Activated B cell treated with CpG ODN at 0.5 μM for 24 hours (primary cell): ENCODE results near the gene GBA2. TPM values are rescaled to one million over a fixed set of nuclear protein-coding genes. Genes with fewer than 3 reads are reported as not detected.

Experiments used
- ATAC-seq: fragments of 200-7000 bp; cut with Tn5 transposase; one replicate; pipeline ENCODE4 v1.10.0; 2021; ENCODE audit warnings: low read depth, mild to moderate bottlenecking, moderate library complexity
- CTCF ChIA-PET: fragments of 350-600 bp; sonication (Branson Sonifier 250); formaldehyde crosslinking; loops from one replicate; lab custom pipeline; 2021; ENCODE audit warnings: antibody characterized with exemption; lab: Charles Lee
- POLR2A ChIA-PET: fragments of 350-600 bp; sonication (Branson Sonifier 250); formaldehyde crosslinking; loops from one replicate; lab custom pipeline; 2021; ENCODE audit warnings: antibody characterized with exemption; lab: Charles Lee
- DNase-seq: peaks from one replicate; pipeline ENCODE4 v3.0.0; 2022
- H3K27ac Mint-ChIP-seq: one replicate; pipeline ENCODE4 v1.8.0; 2020; ENCODE audit warnings: mixed read lengths
- H3K27me3 Mint-ChIP-seq: one replicate; pipeline ENCODE4 v1.8.0; 2021; ENCODE audit warnings: mixed read lengths
- H3K36me3 Mint-ChIP-seq: one replicate; pipeline ENCODE4 v1.8.0; 2021; ENCODE audit warnings: low read depth, mixed read lengths
- H3K4me1 Mint-ChIP-seq: one replicate; pipeline ENCODE4 v1.8.0; 2021; ENCODE audit warnings: mixed read lengths
- H3K4me3 Mint-ChIP-seq: one replicate; pipeline ENCODE4 v1.8.0; 2020; ENCODE audit warnings: mild to moderate bottlenecking, mixed read lengths
- H3K9me3 Mint-ChIP-seq: one replicate; pipeline ENCODE4 v1.8.0; 2020; ENCODE audit warnings: mixed read lengths
- intact Hi-C: fragments of 100-400 bp; cut with micrococcal nuclease; formaldehyde crosslinking; loops from one replicate; pipeline ENCODE4 v1.15.1; 2024
- total RNA-seq: library from RNA; stranded (reverse); gene quantifications from 2 replicates; pipeline ENCODE4 v1.2.3, GENCODE V29; 2022
- TF ChIP-seq, protein P1 (sequence below): fragments of 200-600 bp; IDR thresholded peaks from one replicate; pipeline ENCODE4 v1.8.0; 2022; ENCODE audit warnings: antibody characterized with exemption, mild to moderate bottlenecking

The GBA2 gene
- total RNA-seq, 1 donor from 2014 or later, result 104 TPM

DNA sequence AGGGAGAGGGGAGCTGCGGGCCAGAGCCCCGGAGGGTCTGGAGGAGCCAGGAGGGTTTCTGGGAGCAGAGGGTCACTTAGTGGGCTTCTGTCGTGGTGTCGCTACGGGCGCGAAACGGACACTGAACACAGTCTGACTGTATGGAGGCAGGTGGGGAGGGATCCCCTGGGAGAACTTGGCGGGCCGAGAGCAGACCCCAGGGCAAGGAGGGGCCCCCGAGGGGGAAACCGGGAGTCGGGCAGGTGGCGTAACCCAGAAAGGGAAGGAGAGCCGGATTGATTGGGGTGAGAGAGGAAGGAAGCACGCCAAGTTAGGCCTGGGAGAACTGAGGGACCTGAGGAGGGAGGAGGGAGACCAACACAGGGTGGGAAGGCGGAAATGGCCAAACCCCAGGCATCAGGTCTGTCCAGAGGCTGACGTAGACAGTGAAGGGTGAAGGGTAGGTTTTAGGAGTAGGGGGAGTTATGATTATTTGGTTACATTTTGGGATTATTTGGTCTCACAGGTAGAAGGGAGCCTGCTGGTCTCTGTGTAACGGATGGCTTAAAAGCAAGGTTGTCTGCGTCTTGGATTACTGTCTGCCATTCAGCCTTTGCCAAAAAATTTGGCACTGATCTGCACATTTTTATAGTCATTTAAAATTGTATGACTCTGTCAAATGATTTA is 8.3 kb upstream of the GBA2 start:
- no peak for DNase-seq
- Mint-ChIP-seq H3K27me3 (no peaks in the 10 kb centered on the region), H3K9me3 (no peaks in the 10 kb centered on the region), H3K36me3 (peaks cover 35% of the 10 kb centered on the region), H3K4me1 (peaks cover 58% of the 10 kb centered on the region), H3K27ac (peak overlapping the region; percentile 93), H3K4me3 (peak overlapping the region; percentile 91)
- peak; percentile 29 for ATAC-seq
- TF ChIP-seq, protein P1, sequence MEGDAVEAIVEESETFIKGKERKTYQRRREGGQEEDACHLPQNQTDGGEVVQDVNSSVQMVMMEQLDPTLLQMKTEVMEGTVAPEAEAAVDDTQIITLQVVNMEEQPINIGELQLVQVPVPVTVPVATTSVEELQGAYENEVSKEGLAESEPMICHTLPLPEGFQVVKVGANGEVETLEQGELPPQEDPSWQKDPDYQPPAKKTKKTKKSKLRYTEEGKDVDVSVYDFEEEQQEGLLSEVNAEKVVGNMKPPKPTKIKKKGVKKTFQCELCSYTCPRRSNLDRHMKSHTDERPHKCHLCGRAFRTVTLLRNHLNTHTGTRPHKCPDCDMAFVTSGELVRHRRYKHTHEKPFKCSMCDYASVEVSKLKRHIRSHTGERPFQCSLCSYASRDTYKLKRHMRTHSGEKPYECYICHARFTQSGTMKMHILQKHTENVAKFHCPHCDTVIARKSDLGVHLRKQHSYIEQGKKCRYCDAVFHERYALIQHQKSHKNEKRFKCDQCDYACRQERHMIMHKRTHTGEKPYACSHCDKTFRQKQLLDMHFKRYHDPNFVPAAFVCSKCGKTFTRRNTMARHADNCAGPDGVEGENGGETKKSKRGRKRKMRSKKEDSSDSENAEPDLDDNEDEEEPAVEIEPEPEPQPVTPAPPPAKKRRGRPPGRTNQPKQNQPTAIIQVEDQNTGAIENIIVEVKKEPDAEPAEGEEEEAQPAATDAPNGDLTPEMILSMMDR, result no peak
- intact Hi-C loops, result loop anchor here (1.0 kb wide), 5 partner anchors 8 to 153 kb away; partner anchors contain the start of genes CREB3, GBA2, HINT2 and RGP1
- ChIA-PET POLR2A (interaction anchor here (0.6 to 2.1 kb wide), 29 partner anchors 10 to 182 kb away, joined by 3 to 28 read pairs (median 5); partner anchors contain the start of genes CREB3, GBA2, RGP1 and SPAG8), CTCF (interaction anchor here (0.8 to 2.6 kb wide), 16 partner anchors 10 to 146 kb away, joined by 3 to 15 read pairs (median 4); partner anchors contain the start of genes CCDC107, GBA2, RGP1 and RMRP)

DNA sequence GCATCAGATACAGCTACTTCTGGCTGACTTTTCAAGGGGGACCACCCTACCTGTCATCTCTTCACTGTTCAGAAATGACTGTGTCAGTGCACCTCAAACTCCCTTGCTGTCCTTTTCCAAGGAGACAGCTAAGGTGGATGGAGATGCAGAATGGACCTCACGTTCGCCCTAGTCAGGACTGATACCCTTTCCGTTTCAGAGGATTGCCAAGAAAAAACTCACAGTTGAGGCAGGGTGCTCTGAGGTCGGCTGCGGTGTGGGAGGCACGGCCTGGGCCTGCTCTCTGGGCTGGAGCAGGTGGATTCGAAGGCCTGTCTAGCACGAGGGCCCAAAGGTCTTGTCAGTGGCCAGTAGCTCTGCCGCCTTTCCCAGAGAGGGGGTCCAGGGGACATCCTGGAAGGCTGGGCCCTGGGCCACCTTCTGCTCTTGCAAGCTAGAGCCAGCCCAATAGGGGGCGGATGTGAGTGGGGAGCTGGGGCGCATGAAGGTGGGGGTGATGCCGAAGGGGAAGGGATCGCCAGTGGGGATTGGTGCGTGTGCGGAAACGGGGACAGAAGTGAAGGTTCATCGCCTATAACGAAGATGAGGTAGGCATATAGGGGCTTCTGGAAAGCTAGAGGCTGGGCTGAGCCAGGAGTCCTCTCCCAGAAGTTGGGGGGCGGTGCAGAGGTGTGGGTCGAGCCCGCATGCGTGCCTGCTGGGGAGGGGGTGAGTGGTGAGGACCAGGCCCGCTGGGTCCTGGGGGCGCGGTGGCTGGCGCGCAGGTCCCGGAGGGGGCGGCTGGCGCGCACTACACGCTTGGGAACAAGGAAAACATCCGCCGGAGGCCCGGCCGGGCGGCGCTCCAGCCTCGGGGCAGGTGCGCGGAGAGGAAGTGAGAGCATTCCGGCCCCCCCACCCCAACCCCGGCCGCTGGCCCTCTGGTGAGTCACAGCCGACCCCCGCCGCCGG is 7.5 kb upstream of the GBA2 start:
- DNase-seq (peak; percentile 68), ATAC-seq (peak; percentile 73)
- TF ChIP-seq, protein P1, result no peak
- intact Hi-C loops, result loop anchor here (1.0 kb wide), 5 partner anchors 7 to 152 kb away; partner anchors contain the start of genes CREB3, GBA2, HINT2 and RGP1
- H3K9me3 Mint-ChIP-seq, result no peaks in the 10 kb centered on the region
- no peaks in the 10 kb centered on the region for H3K27me3 Mint-ChIP-seq
- CTCF ChIA-PET, result interaction anchor here (0.8 to 2.6 kb wide), 17 partner anchors 9 to 145 kb away, joined by 3 to 15 read pairs (median 4); partner anchors contain the start of genes CCDC107, CREB3, GBA2 and RGP1
- H3K4me1 Mint-ChIP-seq, result peaks cover 55% of the 10 kb centered on the region
- peak overlapping the region; percentile 91 for H3K4me3 Mint-ChIP-seq
- H3K27ac Mint-ChIP-seq, result peak overlapping the region; percentile 93
- POLR2A ChIA-PET, result interaction anchor here (0.6 to 2.1 kb wide), 30 partner anchors 9 to 181 kb away, joined by 3 to 28 read pairs (median 4); partner anchors contain the start of genes CCDC107, CREB3, GBA2 and HINT2
- H3K36me3 Mint-ChIP-seq, result peaks cover 39% of the 10 kb centered on the region

DNA sequence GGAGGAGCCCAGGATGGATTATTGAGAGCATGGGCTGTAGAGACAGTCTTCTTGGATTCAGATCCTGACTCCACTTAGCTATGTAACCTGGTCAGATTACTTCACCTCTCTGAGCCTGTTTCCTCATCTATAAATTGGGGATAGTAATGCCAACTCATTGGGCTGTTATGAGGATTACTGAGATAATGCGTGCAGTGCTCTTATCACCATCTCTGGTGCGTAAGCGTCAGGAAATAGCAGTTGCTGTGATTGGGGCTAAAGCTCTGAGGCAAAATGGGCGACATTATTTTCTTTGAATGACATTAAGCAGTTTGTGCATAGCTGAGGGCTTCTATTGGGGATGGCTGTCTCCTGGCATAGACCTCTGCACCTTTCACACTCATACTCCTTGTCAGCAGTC is 6.0 kb upstream of the GBA2 start:
- Mint-ChIP-seq H3K27me3 (no peaks in the 10 kb centered on the region), H3K36me3 (peaks cover 52% of the 10 kb centered on the region), H3K27ac (peak overlapping the region; percentile 53), H3K9me3 (no peaks in the 10 kb centered on the region), H3K4me3 (no peak overlapping the region), H3K4me1 (peaks cover 53% of the 10 kb centered on the region)
- TF ChIP-seq, protein P1, result no peak
- ChIA-PET CTCF (interaction anchor here (1.1 to 1.2 kb wide), 2 partner anchors 19 to 108 kb away, joined by 3 to 4 read pairs; no protein-coding TSS in a partner anchor), POLR2A (interaction anchor here (0.7 to 1.7 kb wide), 3 partner anchors 19 to 108 kb away, joined by 3 to 5 read pairs (median 3); partner anchors contain the start of genes CREB3 and TLN1)
- ATAC-seq (no peak), DNase-seq (no peak)
- intact Hi-C loops, result no loop called here

DNA sequence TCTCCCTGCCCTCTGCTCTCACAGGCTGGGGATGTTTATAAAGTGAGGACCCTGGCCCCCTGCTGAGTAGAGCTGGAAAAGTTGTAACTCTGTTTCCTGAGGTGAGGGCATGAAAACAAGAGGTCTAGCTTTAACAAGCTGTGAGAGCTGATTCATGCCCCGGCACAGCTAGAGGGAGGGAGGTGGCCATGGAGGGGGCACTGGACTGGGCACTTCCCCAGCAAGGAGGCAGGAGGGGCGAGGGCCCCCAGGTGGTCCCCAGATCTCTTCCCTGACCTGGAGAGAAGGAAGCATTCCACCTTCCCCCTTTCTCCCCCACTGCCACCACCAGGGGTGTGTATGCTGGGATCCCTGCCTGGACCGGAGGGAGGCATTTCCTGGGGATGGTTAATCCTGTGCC is 5.2 kb upstream of the GBA2 start, which contains the start of gene MSMP:
TSS of gene MSMP (minus strand) at position 13 of the 400 bp plus-strand sequence. CDS start 147 bp downstream, outside the sequence.
- DNase-seq (no peak), ATAC-seq (no peak)
- POLR2A ChIA-PET, result interaction anchor here (0.7 to 1.7 kb wide), 2 partner anchors 22 to 107 kb away, joined by 3 to 5 read pairs; partner anchors contain the start of genes CREB3 and TLN1
- peaks cover 54% of the 10 kb centered on the region for H3K36me3 Mint-ChIP-seq
- no peak within 1 kb of the TSS for H3K4me3 Mint-ChIP-seq
- no peaks in the 10 kb centered on the region for H3K27me3 Mint-ChIP-seq
- H3K9me3 Mint-ChIP-seq, result no peaks in the 10 kb centered on the region
- intact Hi-C loops, result no loop called here
- H3K27ac Mint-ChIP-seq, result peak within 1 kb of the TSS; percentile 53
- CTCF ChIA-PET, result interaction anchor here (1.2 kb wide), 2 partner anchors 18 kb away, joined by 4 read pairs; no protein-coding TSS in a partner anchor
- TF ChIP-seq, protein P1, result no peak
- peaks cover 53% of the 10 kb centered on the region for H3K4me1 Mint-ChIP-seq
